Measurements from ENCODE around the gene VPS13C. TPM values are rescaled to one million over a fixed set of nuclear protein-coding genes. Genes with fewer than 3 reads are reported as not detected.

The VPS13C gene
- total RNA-seq, 2 donors from 2014 or later: 33.2 to 34.5 TPM

DNA sequence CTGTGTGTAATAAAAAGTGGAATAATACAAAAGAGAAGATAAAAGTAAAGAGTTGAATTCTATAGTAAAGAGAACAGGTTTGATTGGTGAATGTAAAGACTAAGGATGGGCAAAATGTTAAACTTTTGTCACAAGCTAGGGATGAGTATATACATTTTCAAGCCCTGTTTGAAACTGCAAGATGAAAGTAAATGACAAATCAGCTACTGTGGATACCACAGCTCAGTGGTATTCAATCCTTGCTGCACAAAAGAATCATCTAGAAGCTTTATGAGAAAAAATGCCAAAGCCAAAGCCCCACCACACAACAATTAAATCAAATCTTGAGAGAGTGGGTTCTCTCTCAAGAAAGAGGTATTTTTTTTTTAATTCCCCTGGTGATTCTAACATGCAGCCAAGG lies 67.7 kb downstream of the VPS13C start:
- DNase-seq (no peak), ATAC-seq (no peak)
- intact Hi-C loops (cut with DNase I): no loop called here

DNA sequence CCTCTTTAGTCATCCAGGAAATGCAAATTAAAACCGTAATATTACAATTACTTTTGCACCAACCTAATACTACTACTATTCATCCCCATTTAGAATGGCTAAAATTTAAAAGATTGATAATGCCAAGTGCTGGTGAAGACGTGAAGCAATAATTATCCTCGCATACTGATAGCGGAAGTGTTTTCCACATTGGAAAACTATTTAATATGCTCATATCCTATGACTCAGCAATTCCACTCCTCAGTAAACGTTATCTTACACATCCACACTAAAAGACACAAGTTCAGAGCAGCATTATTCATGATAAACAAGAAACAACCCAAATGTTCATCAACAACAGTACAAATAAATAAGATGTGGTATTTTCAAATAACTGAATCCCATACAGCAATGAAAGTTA lies 70.6 kb downstream of the VPS13C start:
- ATAC-seq (no peak), DNase-seq (no peak)
- intact Hi-C loops (cut with DNase I): no loop called here

DNA sequence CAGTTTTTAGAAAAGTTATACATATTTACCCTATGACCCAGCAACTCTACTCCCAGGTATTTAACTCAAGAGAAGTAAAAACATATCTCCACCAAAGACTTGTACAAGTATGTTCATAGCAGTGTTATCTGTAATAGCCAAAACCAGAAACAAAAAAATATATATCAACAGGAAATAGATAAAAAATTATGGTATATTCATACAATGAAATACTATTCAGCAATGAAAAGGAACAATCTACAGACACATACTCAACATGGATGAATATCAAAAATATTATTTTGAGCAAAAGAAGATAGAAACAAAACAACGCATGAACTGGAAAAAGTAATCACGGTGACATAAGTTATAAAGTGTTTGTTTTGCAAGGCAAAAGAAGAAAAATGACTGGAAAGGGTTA lies 72.4 kb downstream of the VPS13C start:
- ATAC-seq: no peak
- no peak for DNase-seq
- intact Hi-C loops (cut with DNase I): no loop called here

DNA sequence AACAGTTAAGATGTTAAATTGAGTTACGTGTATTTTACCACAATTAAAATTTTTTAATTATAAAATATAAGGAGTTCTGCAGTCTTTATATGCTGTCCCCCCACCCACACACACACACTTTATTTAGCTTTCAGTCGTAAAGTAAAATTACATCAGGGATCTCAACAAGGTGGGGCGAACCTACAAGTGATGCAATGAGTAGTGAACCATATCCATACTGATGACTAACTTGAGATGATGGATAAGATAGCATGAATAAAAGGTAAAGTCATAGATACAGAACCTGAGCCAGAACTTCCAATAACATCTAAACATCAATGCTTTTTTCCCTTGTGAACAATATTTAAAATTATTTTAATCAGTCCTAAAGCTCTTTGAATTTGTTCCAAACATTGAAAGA lies 77.2 kb downstream of the VPS13C start:
- ATAC-seq: no peak
- intact Hi-C loops (cut with DNase I): no loop called here
- DNase-seq: no peak

DNA sequence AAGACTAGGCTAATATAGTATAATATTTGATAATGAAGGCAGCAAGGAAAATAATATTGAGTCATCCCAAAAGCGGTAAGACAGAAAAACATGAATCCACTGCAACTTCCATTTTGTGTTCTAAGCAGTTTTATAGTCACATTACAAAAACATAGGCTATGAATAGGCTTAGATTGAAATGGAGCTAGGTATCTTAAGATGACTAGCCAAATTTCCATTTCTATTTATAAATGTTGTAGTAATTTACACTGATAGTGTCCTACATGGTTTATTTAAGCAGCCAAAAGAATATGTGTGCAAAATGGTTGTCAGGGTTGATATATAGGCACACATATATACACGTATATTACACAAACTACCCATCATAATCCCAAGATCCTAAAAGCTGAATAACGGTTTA lies 82.0 kb downstream of the VPS13C start:
- intact Hi-C loops (cut with DNase I): no loop called here
- ATAC-seq: no peak
- DNase-seq: no peak

DNA sequence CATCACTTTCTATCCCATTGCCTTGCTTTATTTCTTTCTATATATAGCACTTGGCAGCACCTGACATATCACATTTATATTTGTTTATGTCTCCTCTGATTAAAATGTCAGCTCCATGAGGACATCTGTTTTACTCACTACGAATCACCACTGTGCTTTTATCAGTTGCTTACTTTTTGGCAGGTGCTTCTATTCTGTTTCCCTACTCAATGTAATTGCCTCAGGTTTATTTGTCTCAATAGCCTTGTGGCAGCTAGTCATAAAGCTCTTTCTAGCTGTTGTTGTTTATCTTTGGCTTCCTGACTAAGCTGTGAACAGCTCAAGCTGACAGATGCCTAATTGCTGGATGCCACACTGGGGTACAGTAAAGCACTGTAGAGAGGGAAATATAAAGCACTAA lies 85.5 kb downstream of the VPS13C start:
- ATAC-seq (peak in 1 of 2 donors; percentile 59), DNase-seq (no peak)
- intact Hi-C loops (cut with DNase I): no loop called here

DNA sequence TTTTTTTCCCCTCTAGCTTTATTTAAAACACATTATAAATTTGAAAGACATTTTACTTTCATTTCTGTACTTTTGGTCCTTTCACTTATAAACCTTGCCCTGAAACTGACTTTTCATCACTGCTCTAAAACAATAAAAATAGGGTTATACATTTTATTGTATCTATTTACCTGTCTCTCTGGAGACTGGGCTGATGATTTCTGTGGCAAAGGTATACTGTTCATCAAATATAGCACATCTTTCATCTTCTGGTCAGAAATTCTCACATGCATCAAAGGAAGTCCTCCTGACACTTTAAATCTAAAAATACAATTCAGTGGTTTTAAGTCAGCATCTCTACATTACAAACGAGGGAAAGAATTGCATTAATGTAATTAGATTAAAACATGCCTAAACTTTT lies 86.1 kb downstream of the VPS13C start:
- ATAC-seq (no peak), DNase-seq (no peak)
- intact Hi-C loops (cut with DNase I): no loop called here

DNA sequence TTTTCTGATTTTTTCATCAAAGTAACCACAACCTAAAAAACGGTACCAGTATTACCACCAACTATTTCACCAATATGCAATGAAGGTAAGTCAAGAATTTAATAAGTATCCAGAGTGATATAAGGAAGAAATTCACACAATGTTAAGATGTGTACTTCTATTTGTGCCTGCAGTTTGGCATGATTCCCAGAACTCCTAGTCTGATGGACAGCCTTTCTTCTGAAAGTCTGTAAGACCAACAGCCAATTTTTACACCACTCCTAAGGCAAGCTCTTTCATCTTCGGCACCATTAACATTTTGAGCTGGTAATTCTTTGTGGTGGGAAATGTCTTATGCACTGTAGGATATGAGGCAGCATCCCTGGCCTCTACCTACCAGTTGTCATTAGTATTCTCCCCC lies 108.3 kb downstream of the VPS13C start:
- intact Hi-C loops (cut with DNase I): no loop called here
- DNase-seq: no peak
- peak in 1 of 2 donors; percentile 15 for ATAC-seq

DNA sequence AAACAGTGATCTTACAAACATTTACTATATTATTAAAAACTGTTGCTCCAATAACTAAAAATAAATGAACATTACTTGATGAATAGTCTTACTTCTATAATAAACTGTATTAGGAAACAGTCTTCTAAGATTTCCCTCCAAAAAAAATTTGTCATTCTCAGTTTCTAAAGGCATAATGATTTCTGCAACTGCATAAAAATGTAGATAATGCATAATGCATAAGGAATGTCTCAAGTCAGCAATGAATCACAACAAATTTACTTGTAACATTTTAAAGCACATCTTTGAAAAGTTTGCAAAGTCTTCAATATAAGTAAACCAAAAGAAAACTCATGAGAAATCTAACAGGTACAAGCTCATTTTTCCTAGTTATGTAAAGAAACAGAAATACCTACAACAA lies 113.5 kb downstream of the VPS13C start:
- DNase-seq (no peak), ATAC-seq (no peak)
- intact Hi-C loops (cut with DNase I): no loop called here

DNA sequence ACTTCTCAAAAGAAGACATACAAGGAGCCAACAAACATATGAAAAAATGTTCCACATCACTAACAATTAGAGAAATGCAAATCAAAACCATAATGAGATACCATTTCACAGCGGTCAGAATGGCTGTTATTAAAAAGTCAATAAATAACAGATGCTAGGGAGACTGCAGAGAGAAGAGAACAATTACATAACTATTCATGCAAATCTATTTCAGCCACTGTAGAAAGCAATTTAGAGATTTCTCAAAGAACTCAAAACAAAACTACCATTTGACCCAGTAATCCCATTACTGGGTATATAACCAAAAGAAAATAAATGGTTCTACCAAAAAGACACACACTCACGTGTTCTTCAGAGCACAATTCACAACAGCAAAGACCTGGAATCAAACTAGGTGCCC lies 116.3 kb downstream of the VPS13C start:
- ATAC-seq: no peak
- intact Hi-C loops (cut with DNase I): no loop called here
- no peak for DNase-seq

DNA sequence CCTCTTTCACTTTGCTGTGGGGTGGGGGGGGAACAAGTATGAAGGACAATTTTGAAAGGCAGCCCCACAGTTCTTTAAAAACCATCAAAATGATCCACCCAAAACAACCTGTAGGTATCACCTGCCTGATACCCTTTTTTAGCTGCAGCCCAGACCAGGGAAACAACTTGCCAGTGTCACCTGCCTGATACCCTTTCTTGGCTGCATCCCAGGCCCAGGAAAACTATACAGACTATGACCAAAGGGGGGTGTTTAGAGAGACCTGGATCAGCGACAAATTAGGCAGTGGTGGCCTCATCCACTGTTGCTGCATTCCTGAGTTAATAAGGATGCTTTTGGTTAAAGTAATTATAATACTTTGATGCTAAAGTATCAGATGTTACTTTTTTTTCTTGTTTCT lies 122.0 kb downstream of the VPS13C start:
- no peak for ATAC-seq
- intact Hi-C loops (cut with DNase I): no loop called here
- DNase-seq: no peak

DNA sequence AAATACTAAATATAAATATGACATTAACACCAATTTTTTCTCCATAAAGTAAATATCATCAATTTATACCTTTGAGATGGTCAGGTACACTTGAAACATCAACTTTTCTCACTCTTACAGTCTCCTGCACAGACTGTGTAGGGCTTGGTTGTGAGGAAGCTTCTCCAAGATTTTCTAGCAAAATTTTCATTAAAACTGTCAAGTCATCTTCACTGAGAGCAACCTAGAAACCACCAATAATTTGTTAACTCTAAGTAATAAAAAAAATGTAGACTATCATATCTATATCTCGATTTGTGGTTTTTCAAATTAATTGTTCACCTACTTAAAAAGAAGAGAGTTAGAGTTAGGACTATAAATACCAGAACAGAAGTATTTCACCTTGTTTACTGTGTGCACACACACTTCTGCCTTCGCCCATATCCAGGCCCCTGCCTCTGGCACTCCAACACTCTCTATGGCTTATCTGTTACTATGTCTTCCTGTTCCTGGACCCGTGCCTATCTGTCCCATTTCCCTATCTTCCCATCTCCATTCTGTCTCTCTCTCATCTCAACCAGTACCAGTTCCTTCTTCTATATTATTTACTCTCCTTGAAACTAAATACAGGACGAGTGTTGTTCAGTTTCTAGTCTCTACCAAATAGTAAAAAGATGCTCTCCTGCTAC lies 123.6 kb downstream of the VPS13C start:
- ATAC-seq: no peak
- intact Hi-C loops (cut with DNase I): no loop called here
- DNase-seq: no peak

DNA sequence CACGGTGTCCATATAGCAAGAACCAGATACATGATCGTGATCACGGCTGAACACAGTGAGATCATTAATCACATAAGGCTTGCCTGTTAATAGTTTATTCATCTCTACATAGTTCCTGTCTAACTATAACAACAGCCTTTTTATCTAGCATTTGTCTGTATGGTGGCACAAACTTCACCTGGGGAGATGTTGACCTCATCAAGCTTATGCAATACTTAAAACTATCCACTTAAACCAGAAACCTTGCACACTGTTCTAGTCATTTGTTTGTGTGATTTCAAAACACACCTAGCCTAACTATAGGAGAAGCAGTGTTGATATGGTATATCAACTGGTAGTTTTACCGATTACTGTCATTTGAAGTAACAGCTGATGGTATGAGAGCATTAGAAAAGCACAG lies 124.8 kb downstream of the VPS13C start:
- intact Hi-C loops (cut with DNase I): no loop called here
- ATAC-seq (no peak), DNase-seq (no peak)

DNA sequence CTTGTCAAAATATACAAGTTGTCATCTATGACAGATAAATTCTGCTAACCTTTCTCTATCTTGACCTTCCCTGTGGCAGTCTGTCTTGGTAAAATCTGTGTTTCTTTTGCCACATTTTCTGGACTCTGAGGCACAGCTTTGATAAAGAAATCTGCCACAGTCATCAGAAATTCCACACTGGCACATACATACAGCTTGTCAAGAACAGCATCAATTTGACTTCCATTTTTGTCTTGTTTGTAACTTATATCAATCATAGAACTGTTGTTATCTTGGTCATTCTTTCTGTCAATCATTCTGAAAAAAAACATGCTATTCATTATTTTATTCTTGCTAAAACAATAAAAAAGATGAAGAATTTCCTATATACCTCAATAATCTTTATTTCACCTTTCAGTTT lies 130.8 kb downstream of the VPS13C start:
- no peak for DNase-seq
- ATAC-seq: no peak
- intact Hi-C loops (cut with DNase I): no loop called here

DNA sequence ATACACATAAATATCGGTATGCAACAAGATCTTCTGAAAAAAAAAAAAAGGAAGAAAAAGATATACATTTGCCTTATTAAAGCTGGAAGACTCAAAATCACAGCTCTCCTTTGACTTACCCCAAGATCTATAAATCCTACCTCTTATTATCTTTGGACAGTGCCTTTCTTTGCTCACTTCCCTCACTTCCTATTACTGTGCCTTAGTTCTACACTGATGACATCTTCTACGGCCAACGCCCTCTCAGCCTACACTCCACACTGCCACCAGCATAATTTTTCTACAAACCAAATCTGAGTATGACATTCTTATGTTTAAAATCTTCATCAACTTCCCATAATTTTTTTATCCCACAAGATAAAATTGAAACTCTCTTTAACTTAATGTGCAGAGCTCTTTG lies 137.1 kb downstream of the VPS13C start:
- no peak for DNase-seq
- no peak for ATAC-seq
- intact Hi-C loops (cut with DNase I): no loop called here

DNA sequence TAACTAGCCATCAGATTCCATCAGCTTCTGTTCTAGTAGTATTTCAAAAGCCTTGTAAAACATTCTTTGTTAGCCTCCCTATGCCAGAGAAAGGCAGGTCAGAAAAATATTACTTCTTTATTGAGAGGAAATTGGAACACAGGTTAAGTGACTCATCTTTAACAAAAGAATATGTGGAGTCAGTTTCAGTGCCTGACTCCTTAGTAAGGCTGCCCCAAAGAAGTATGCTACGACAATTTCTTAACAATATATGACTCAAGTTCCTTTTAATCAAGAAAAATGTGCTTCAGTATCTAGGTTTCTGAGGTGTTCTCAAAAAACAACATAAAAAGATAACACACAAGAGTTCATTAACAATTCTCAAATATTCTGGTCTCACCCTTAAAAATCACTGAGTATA lies 139.2 kb downstream of the VPS13C start:
- intact Hi-C loops (cut with DNase I): no loop called here
- ATAC-seq: no peak

DNA sequence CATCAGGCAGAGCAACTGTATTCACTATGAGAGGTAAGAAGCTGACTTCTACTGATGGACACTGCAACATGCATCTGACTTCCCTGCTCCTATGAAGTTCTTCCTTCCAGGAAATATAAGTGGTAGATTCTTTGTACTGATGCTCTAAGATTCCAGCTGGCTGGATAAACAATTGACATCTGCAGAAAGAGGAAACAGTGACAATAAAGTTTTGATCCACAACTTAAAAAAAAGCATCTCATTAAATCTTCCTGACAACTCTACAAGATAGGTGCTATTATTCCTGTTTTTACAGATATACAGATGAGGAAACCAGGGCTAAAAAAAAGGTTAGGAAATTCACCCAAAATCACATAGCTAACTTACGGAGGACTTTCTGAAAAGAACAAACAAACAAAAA lies 142.8 kb downstream of the VPS13C start:
- no peak for ATAC-seq
- no peak for DNase-seq
- intact Hi-C loops (cut with DNase I): no loop called here

More for the DNA sequence above, 139.2 kb downstream of the VPS13C start:
- DNase-seq: no peak

DNA sequence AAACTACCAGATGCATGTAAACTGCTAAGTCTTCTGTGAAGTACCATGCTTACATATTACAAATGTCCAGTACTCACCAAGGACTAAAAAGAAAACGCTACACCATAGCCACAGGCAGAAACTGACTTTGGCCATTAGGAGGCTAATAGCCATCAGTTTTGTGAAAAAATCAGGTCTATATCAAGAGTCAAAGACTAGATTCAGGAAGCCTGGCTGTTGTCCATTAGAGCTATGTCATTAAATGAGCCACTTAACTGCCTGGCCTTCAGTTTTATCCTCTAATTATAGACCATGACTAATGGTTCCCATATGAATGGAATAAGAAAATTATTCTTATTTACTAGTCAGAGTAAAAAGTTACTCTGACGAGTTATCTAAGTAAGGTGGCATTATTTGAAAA lies 144.1 kb downstream of the VPS13C start:
- DNase-seq (no peak), ATAC-seq (peak; percentile 44 to 47)
- intact Hi-C loops (cut with DNase I): no loop called here

DNA sequence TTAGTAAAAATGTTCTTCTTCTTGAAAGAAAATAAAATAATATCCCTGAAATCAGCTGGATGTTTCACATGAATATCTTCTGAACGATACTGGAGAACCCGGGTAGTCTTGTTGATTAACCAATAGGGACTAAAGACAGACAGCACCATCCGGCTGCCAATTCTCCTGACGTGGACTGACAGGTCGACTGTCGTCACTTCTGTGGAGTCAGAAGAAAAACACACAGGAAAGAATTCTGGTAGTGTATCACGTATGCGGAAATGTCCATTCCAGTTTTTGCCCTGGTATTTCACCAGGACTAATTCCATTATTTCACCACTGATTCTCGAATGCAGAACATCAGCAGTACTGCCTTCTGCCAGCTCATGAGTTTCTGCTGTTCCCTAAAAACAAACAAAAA lies 144.6 kb downstream of the VPS13C start:
- intact Hi-C loops (cut with DNase I): no loop called here
- ATAC-seq (no peak), DNase-seq (no peak)

DNA sequence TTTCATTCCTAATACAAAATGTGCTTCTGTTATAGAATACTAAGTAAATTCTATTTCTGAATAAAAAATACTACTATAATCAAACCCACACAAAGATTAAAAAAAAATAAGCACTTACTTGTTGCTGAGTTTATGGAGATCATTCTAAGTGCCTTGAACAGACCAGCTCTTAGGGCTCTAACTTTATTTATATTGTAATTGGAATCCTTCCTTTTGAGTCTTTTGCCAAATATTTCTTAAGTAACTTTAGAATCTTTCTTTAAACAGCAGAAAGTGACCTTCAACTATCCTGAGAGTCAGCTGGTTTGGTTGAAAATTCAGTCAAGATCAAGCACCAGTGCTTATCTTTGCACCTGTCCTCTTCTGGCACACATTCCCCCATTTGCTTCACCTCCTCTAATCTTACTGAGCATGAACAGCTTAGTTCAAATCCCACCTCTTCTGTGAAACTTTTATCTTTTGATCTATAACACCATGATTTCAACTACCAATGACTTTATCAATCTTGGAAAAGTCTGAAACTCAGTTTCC lies 149.3 kb downstream of the VPS13C start:
- intact Hi-C loops (cut with DNase I): no loop called here
- ATAC-seq (no peak), DNase-seq (no peak)

DNA sequence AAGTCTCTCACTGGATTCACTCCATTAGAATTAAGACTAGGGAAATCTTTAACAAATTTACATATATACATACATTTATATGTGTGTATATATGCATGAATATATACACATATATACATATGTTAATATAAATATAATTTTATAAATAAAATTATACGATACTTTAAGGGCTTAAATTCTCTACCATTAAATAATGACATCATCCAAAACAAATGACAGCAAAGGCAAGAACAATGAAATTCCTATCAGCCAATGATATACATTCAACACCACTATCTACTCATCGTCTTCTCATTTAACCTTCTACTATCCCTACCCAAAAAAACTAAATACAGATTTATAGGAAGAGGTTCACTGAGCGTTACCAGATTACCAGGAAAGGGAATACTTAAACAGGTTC lies 152.0 kb downstream of the VPS13C start:
- intact Hi-C loops (cut with DNase I): no loop called here
- no peak for DNase-seq
- ATAC-seq: no peak

DNA sequence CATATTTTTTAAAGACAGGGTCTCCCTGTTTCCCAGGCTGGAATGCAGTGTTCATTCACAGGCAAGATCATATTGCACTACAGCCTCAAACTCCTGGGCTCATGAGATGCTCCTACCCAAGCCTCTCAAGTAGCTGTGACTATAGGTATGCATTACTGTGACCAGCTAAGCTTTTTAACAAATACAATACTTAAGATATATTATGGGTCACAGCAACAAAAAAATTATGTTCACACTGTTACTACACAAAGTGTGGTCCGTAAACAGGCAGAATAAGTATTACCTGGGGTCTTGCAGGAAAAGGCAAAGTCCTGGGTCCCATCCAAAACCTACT lies 152.5 kb downstream of the VPS13C start:
- ATAC-seq: no peak
- intact Hi-C loops (cut with DNase I): no loop called here
- DNase-seq: no peak
